ENCODE results near the gene TNRC6C. TPM values are rescaled to one million over a fixed set of nuclear protein-coding genes. Genes with fewer than 3 reads are reported as not detected.

Gene TNRC6C
- total and polyA plus RNA-seq, 2 of the 13 experiments (the other 11 are each of a cell fraction or from before 2014, with no cell fraction given): 0.66 to 4.9 TPM

- peak; percentile 68; the same call in 1 of the 2 replicates for TF ChIP-seq TFDP1 (CRISPR knock-in tag; IDR thresholded peaks at IDR 0.05; ENCODE audit: borderline replicate concordance)
- peak; percentile 75; the same call in 1 of the 2 replicates for TF ChIP-seq ZNF335 (CRISPR knock-in tag; IDR thresholded peaks at IDR 0.05)
- no peak for TF ChIP-seq RBFOX2 (IDR thresholded peaks at IDR 0.05; ENCODE audit: low read depth, low read length)
- 0 out of 2 replicates have a peak, but pooled peaks have one; percentile 68 for TF ChIP-seq ESRRA (CRISPR knock-in tag; IDR thresholded peaks at IDR 0.05; ENCODE audit: low read depth)
- TF ChIP-seq IRF9 (CRISPR knock-in tag; IDR thresholded peaks at IDR 0.05; ENCODE audit: borderline replicate concordance): peak; percentile 56; the same call in 1 of the 2 replicates
- no peak for TF ChIP-seq ZHX1 (CRISPR knock-in tag; IDR thresholded peaks at IDR 0.05; ENCODE audit: low read depth)
- TF ChIP-seq ZNF260 (CRISPR knock-in tag; IDR thresholded peaks at IDR 0.05; ENCODE audit: borderline replicate concordance, low read depth): no peak
- no peak for TF ChIP-seq AGO2 (optimal IDR thresholded peaks at IDR 0.05; ENCODE audit: low read depth, low read length)
- no peak for TF ChIP-seq ZNF597 (CRISPR knock-in tag; IDR thresholded peaks at IDR 0.05)
- no peak for TF ChIP-seq SRSF4 (IDR thresholded peaks at IDR 0.05; ENCODE audit: low read depth, low read length, poor library complexity, severe bottlenecking)
- peak; percentile 89 for TF ChIP-seq HNF1B (CRISPR knock-in tag; IDR thresholded peaks at IDR 0.05)
- 0 out of 2 replicates have a peak, but pooled peaks have one; percentile 7 for TF ChIP-seq ZNF772 (CRISPR knock-in tag; IDR thresholded peaks at IDR 0.05)
- peak; percentile 63; the same call in 1 of the 2 replicates for TF ChIP-seq ARID4A (CRISPR knock-in tag; IDR thresholded peaks at IDR 0.05; ENCODE audit: borderline replicate concordance)
- TF ChIP-seq BRD4 (CRISPR knock-in tag; IDR thresholded peaks at IDR 0.05): no peak
- no peak for TF ChIP-seq HMG20B (CRISPR knock-in tag; conservative IDR thresholded peaks at IDR 0.05)
These were observed 172.1 kb downstream of the TNRC6C start, which contains the start of gene TMC8 (continued) for GRCh38 chr17:78130437-78131101.
